WTC11 (cell line): ENCODE data around the gene RAD51D. TPM values are rescaled to one million over a fixed set of nuclear protein-coding genes. Genes with fewer than 3 reads are reported as not detected.

Experiments
- ATAC-seq: fragments of 200-7000 bp; cut with Tn5 transposase; 2 replicates; pipeline ENCODE4 v1.10.0; 2021; ENCODE audit warnings: mild to moderate bottlenecking, moderate library complexity
- CTCF ChIA-PET: fragments of 300-600 bp; sonication (Branson Sonifier 250); formaldehyde crosslinking; loops from one replicate; lab custom pipeline; 2021; ENCODE audit warnings: antibody characterized with exemption; lab: Charles Lee
- POLR2A ChIA-PET: fragments of 350-600 bp; sonication (Branson Sonifier 250); formaldehyde crosslinking; loops from one replicate; lab custom pipeline; 2021; ENCODE audit warnings: antibody characterized with exemption; lab: Charles Lee
- DNase-seq: peaks from one replicate; pipeline ENCODE4 v3.0.0; 2021; ENCODE audit warnings: low spot score
- H3K27ac Mint-ChIP-seq: 2 replicates; pipeline ENCODE4 v1.8.0; 2021; ENCODE audit warnings: mixed read lengths
- H3K27me3 Mint-ChIP-seq: 2 replicates; pipeline ENCODE4 v1.8.0; 2021; ENCODE audit warnings: low read depth, mild to moderate bottlenecking, moderate library complexity, mixed read lengths
- H3K36me3 Mint-ChIP-seq: 2 replicates; pipeline ENCODE4 v1.8.0; 2021; ENCODE audit warnings: mixed read lengths
- H3K4me1 Mint-ChIP-seq: 2 replicates; pipeline ENCODE4 v1.8.0; 2022; ENCODE audit warnings: mixed read lengths
- H3K4me3 Mint-ChIP-seq: 2 replicates; pipeline ENCODE4 v1.8.0; 2021; ENCODE audit warnings: mild to moderate bottlenecking, moderate library complexity, mixed read lengths
- H3K9me3 Mint-ChIP-seq: 2 replicates; pipeline ENCODE4 v1.8.0; 2021; ENCODE audit warnings: mixed read lengths
- ELF4 ChIP-seq: sonication (generic); formaldehyde crosslinking; IDR thresholded peaks from 2 replicates; pipeline ENCODE4 v1.8.1; 2022; ENCODE audit warnings: low read depth, mild to moderate bottlenecking, moderate library complexity, missing genetic modification reagents
- EMX1 ChIP-seq: fragments of 250-450 bp; sonication (Bioruptor Pico); IDR thresholded peaks from 2 replicates; pipeline ENCODE4 v1.8.0; 2021; ENCODE audit warnings: mild to moderate bottlenecking
- ERG ChIP-seq: fragments of 250-450 bp; sonication (Bioruptor Pico); IDR thresholded peaks from 2 replicates; pipeline ENCODE4 v1.8.0; 2021; ENCODE audit warnings: mild to moderate bottlenecking
- FOXP1 ChIP-seq: sonication (generic); formaldehyde crosslinking; IDR thresholded peaks from 2 replicates; pipeline ENCODE4 v1.8.0; 2022; ENCODE audit warnings: missing genetic modification reagents, mild to moderate bottlenecking, moderate library complexity, borderline replicate concordance
- IRF2 ChIP-seq: sonication (generic); formaldehyde crosslinking; IDR thresholded peaks from 2 replicates; pipeline ENCODE4 v1.8.0; 2022; ENCODE audit warnings: low read depth, missing genetic modification reagents, borderline replicate concordance
- NR1H2 ChIP-seq: sonication (generic); formaldehyde crosslinking; IDR thresholded peaks from 2 replicates; pipeline ENCODE4 v1.9.0; 2021; ENCODE audit warnings: mild to moderate bottlenecking, moderate library complexity, missing genetic modification reagents
- SP1 ChIP-seq: sonication (generic); formaldehyde crosslinking; conservative IDR thresholded peaks from 2 replicates; pipeline ENCODE4 v1.8.1; 2022; ENCODE audit warnings: missing genetic modification reagents
- STAT6 ChIP-seq: sonication (generic); formaldehyde crosslinking; conservative IDR thresholded peaks from 2 replicates; pipeline ENCODE4 v1.8.1; 2023; ENCODE audit warnings: mild to moderate bottlenecking, low read depth, missing genetic modification reagents, moderate library complexity
- USF2 ChIP-seq: sonication (generic); formaldehyde crosslinking; IDR thresholded peaks from 2 replicates; pipeline ENCODE4 v1.8.1; 2023; ENCODE audit warnings: mild to moderate bottlenecking, missing genetic modification reagents, moderate library complexity
- ZNF219 ChIP-seq: sonication (generic); formaldehyde crosslinking; IDR thresholded peaks from 2 replicates; pipeline ENCODE4 v1.8.0; 2023; ENCODE audit warnings: missing genetic modification reagents, mild to moderate bottlenecking, borderline replicate concordance
- ZNF232 ChIP-seq: sonication (generic); formaldehyde crosslinking; IDR thresholded peaks from 2 replicates; pipeline ENCODE4 v1.8.0; 2022; ENCODE audit warnings: mild to moderate bottlenecking, missing genetic modification reagents
- ZNF416 ChIP-seq: fragments of 250-450 bp; sonication (Bioruptor Pico); IDR thresholded peaks from 2 replicates; pipeline ENCODE4 v1.9.0; 2021; ENCODE audit warnings: mild to moderate bottlenecking, inconsistent platforms
- total RNA-seq: library from RNA; stranded (reverse); gene quantifications from 3 replicates; pipeline ENCODE4 v1.2.3, GENCODE V29; 2021
- TF ChIP-seq, protein P1 (sequence below): sonication (generic); formaldehyde crosslinking; IDR thresholded peaks from 2 replicates; pipeline ENCODE4 v1.8.1; 2022; ENCODE audit warnings: low read depth, missing genetic modification reagents, borderline replicate concordance
- TF ChIP-seq, protein P2 (sequence below): sonication (generic); formaldehyde crosslinking; IDR thresholded peaks from 2 replicates; pipeline ENCODE4 v1.8.0; 2023; ENCODE audit warnings: missing genetic modification reagents, mild to moderate bottlenecking, borderline replicate concordance
- TF ChIP-seq, protein P3 (sequence below): sonication (generic); formaldehyde crosslinking; conservative IDR thresholded peaks from 2 replicates; pipeline ENCODE4 v1.8.1; 2022; ENCODE audit warnings: mild to moderate bottlenecking, missing genetic modification reagents
- TF ChIP-seq, protein P4 (sequence below): fragments of 250-450 bp; sonication (Bioruptor Pico); conservative IDR thresholded peaks from 2 replicates; pipeline ENCODE4 v1.9.0; 2021; ENCODE audit warnings: mild to moderate bottlenecking
- TF ChIP-seq, protein P5 (sequence below): sonication (generic); formaldehyde crosslinking; IDR thresholded peaks from 2 replicates; pipeline ENCODE4 v1.8.0; 2023; ENCODE audit warnings: mild to moderate bottlenecking, missing genetic modification reagents

The RAD51D gene
- total RNA-seq, 1 experiment from 2014 or later: 15.0 TPM

GRCh38 chr17:35127751-35128514 lies 8.3 kb upstream of the RAD51D start:
- DNase-seq: no peak
- TF ChIP-seq EMX1 (CRISPR knock-in tag): no peak
- TF ChIP-seq, protein P1, sequence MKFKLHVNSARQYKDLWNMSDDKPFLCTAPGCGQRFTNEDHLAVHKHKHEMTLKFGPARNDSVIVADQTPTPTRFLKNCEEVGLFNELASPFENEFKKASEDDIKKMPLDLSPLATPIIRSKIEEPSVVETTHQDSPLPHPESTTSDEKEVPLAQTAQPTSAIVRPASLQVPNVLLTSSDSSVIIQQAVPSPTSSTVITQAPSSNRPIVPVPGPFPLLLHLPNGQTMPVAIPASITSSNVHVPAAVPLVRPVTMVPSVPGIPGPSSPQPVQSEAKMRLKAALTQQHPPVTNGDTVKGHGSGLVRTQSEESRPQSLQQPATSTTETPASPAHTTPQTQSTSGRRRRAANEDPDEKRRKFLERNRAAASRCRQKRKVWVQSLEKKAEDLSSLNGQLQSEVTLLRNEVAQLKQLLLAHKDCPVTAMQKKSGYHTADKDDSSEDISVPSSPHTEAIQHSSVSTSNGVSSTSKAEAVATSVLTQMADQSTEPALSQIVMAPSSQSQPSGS (CRISPR knock-in tag): no peak
- TF ChIP-seq FOXP1: no peak
- no peak for TF ChIP-seq ZNF219 (CRISPR knock-in tag)
- TF ChIP-seq ZNF416 (CRISPR knock-in tag): no peak
- TF ChIP-seq, protein P2, sequence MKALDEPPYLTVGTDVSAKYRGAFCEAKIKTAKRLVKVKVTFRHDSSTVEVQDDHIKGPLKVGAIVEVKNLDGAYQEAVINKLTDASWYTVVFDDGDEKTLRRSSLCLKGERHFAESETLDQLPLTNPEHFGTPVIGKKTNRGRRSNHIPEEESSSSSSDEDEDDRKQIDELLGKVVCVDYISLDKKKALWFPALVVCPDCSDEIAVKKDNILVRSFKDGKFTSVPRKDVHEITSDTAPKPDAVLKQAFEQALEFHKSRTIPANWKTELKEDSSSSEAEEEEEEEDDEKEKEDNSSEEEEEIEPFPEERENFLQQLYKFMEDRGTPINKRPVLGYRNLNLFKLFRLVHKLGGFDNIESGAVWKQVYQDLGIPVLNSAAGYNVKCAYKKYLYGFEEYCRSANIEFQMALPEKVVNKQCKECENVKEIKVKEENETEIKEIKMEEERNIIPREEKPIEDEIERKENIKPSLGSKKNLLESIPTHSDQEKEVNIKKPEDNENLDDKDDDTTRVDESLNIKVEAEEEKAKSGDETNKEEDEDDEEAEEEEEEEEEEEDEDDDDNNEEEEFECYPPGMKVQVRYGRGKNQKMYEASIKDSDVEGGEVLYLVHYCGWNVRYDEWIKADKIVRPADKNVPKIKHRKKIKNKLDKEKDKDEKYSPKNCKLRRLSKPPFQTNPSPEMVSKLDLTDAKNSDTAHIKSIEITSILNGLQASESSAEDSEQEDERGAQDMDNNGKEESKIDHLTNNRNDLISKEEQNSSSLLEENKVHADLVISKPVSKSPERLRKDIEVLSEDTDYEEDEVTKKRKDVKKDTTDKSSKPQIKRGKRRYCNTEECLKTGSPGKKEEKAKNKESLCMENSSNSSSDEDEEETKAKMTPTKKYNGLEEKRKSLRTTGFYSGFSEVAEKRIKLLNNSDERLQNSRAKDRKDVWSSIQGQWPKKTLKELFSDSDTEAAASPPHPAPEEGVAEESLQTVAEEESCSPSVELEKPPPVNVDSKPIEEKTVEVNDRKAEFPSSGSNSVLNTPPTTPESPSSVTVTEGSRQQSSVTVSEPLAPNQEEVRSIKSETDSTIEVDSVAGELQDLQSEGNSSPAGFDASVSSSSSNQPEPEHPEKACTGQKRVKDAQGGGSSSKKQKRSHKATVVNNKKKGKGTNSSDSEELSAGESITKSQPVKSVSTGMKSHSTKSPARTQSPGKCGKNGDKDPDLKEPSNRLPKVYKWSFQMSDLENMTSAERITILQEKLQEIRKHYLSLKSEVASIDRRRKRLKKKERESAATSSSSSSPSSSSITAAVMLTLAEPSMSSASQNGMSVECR (CRISPR knock-in tag): no peak
- TF ChIP-seq, protein P3, sequence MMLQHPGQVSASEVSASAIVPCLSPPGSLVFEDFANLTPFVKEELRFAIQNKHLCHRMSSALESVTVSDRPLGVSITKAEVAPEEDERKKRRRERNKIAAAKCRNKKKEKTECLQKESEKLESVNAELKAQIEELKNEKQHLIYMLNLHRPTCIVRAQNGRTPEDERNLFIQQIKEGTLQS (CRISPR knock-in tag): no peak
- no peak for TF ChIP-seq ELF4
- no peak for TF ChIP-seq ZNF232 (CRISPR knock-in tag)
- no peak for TF ChIP-seq ERG
- TF ChIP-seq NR1H2 (CRISPR knock-in tag): no peak
- CTCF ChIA-PET: interaction anchor here (1.6 to 2.4 kb wide), 2 partner anchors 8 to 13 kb away, joined by 11 to 13 read pairs; partner anchors contain the start of gene RAD51D
- no peak overlapping the region for H3K4me3 Mint-ChIP-seq
- H3K9me3 Mint-ChIP-seq: 0 out of 2 replicates have a peak, but pooled peaks cover 6% of the 10 kb centered on the region
- no peak for ATAC-seq
- peaks cover 7% of the 10 kb centered on the region for H3K27me3 Mint-ChIP-seq
- POLR2A ChIA-PET: no interaction called here
- H3K4me1 Mint-ChIP-seq: no peaks in the 10 kb centered on the region
- H3K36me3 Mint-ChIP-seq: peaks cover 19% of the 10 kb centered on the region
- H3K27ac Mint-ChIP-seq: no peak overlapping the region

DNA sequence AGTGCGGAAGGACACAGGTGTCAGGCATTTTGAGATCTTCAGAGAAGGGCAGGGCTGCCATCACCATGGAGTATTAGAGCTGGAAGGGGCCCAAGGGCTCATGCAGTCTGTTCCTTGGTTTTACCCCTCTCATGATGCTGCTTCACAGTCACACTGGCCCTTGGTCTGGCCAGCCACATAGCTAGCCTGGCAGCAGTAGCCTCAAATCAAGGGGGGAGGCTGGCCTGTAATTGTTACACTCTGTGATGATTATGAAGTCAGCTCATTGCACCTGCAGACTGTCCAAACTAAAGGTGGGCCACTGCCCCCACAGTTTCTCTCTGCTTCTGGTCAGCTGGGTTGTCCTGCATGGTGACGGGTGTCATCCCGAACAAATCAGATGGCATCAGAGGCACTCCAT lies 1.7 kb upstream of the RAD51D start, which contains the start of gene FNDC8:
FNDC8 (plus strand) TSS at position 301 of the 400 bp plus-strand sequence; CDS start at position 380, 79 bp downstream.
- DNase-seq (no peak), ATAC-seq (no peak)
- H3K9me3 Mint-ChIP-seq: no peaks in the 10 kb centered on the region
- H3K27me3 Mint-ChIP-seq: peaks cover 29% of the 10 kb centered on the region
- H3K4me1 Mint-ChIP-seq: peaks cover 17% of the 10 kb centered on the region
- H3K36me3 Mint-ChIP-seq: no peaks in the 10 kb centered on the region
- ChIA-PET POLR2A (no interaction called here), CTCF (interaction anchor here (2.0 kb wide), 1 partner anchor 131 kb away, joined by 12 read pairs; no protein-coding TSS in a partner anchor)
- H3K4me3 Mint-ChIP-seq: no peak within 1 kb of the TSS
- no peak within 1 kb of the TSS for H3K27ac Mint-ChIP-seq
- TF ChIP-seq, protein P4, sequence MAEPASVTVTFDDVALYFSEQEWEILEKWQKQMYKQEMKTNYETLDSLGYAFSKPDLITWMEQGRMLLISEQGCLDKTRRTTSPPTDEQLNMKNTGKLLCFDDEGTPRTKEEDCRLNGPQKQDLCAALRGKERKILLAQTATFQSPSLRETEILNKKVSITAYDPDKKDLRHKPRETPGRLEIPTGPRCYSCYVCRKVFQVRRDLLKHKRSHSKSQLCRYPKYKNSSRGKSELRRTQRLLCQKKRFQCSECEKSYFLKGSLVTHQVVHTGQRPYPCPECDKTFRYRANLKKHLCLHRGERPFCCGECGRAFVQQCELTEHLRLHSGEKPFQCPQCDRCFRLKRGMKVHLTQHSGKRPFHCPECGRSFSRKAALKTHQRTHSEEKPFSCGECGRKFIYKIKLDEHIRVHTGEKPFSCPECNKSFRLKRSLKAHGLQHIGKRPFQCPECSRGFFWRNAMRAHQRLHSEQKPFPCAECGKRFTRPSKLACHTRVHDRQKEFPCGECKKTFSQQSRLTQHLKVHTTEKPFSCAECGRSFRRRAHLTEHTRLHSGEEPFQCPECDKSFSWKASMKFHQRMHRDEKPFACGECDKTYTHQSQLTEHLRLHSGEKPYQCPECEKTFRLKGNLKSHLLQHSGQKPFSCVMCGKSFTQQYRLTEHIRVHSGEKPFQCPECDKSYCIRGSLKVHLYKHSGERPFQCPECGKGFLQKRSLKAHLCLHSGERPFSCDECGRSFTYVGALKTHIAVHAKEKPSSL (CRISPR knock-in tag): no peak
- TF ChIP-seq, protein P5, sequence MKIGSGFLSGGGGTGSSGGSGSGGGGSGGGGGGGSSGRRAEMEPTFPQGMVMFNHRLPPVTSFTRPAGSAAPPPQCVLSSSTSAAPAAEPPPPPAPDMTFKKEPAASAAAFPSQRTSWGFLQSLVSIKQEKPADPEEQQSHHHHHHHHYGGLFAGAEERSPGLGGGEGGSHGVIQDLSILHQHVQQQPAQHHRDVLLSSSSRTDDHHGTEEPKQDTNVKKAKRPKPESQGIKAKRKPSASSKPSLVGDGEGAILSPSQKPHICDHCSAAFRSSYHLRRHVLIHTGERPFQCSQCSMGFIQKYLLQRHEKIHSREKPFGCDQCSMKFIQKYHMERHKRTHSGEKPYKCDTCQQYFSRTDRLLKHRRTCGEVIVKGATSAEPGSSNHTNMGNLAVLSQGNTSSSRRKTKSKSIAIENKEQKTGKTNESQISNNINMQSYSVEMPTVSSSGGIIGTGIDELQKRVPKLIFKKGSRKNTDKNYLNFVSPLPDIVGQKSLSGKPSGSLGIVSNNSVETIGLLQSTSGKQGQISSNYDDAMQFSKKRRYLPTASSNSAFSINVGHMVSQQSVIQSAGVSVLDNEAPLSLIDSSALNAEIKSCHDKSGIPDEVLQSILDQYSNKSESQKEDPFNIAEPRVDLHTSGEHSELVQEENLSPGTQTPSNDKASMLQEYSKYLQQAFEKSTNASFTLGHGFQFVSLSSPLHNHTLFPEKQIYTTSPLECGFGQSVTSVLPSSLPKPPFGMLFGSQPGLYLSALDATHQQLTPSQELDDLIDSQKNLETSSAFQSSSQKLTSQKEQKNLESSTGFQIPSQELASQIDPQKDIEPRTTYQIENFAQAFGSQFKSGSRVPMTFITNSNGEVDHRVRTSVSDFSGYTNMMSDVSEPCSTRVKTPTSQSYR (CRISPR knock-in tag): no peak
- no peak for TF ChIP-seq NR1H2 (CRISPR knock-in tag)
- no peak for TF ChIP-seq IRF2 (CRISPR knock-in tag)
- TF ChIP-seq ZNF232 (CRISPR knock-in tag): no peak
- no peak for TF ChIP-seq STAT6
- TF ChIP-seq USF2 (CRISPR knock-in tag): no peak
- TF ChIP-seq SP1: no peak
